GM18505 (cell line): ENCODE data around the gene PHF21A.

Source experiments
- ATAC-seq: cut with Tn5 transposase; IDR thresholded peaks from one replicate; pipeline ENCODE4 v1.9.1; 2021; ENCODE audit not compliant: unreplicated experiment
- POLR2A ChIP-seq: IDR thresholded peaks from 4 replicates; pipeline ENCODE4 v1.6.1; 2011; ENCODE audit warnings: borderline replicate concordance; ENCODE audit not compliant: insufficient read depth, insufficient read length; ENCODE audit errors: extremely low read depth

The PHF21A gene

GRCh38 chr11:45945397-45945999 is 175.8 kb downstream of the PHF21A start:
- ATAC-seq: no peak
- TF ChIP-seq POLR2A: no peak

GRCh38 chr11:45942381-45942780 is 178.9 kb downstream of the PHF21A start:
- ATAC-seq: no peak
- TF ChIP-seq POLR2A: no peak

- ATAC-seq: no peak
- no peak for TF ChIP-seq POLR2A
Observed at GRCh38 chr11:45941285-45941684, 180.0 kb downstream of the PHF21A start.

- TF ChIP-seq POLR2A: no peak
- no peak for ATAC-seq
Observed at GRCh38 chr11:45939836-45940235, 181.4 kb downstream of the PHF21A start.

- ATAC-seq: no peak
- TF ChIP-seq POLR2A: no peak
Observed at GRCh38 chr11:45937916-45938315, 183.3 kb downstream of the PHF21A start.

GRCh38 chr11:45936511-45937054 is 184.7 kb downstream of the PHF21A start:
- TF ChIP-seq POLR2A: no peak
- no peak for ATAC-seq

GRCh38 chr11:45935349-45936064 is 185.7 kb downstream of the PHF21A start:
- no peak for ATAC-seq
- no peak for TF ChIP-seq POLR2A

- TF ChIP-seq POLR2A: no peak
- no peak for ATAC-seq
Observed at GRCh38 chr11:45934580-45935318, 186.5 kb downstream of the PHF21A start.

- TF ChIP-seq POLR2A: no peak
- ATAC-seq: no peak
Observed at GRCh38 chr11:45933846-45934579, 187.2 kb downstream of the PHF21A start.

- no peak for ATAC-seq
Observed at GRCh38 chr11:45933131-45933831, 188.0 kb downstream of the PHF21A start.

GRCh38 chr11:45932217-45932616 is 189.0 kb downstream of the PHF21A start:
- TF ChIP-seq POLR2A: no peak
- ATAC-seq: no peak

More at GRCh38 chr11:45933131-45933831, 188.0 kb downstream of the PHF21A start:
- TF ChIP-seq POLR2A: no peak

- no peak for ATAC-seq
- no peak for TF ChIP-seq POLR2A
Observed at GRCh38 chr11:45931739-45932138, 189.5 kb downstream of the PHF21A start.
